Trophoblast cell (in vitro differentiated cells and primary cell): ENCODE data around the gene ZCCHC4.
A peak's percentile ranks its signal among the peaks of the same experiment; 100 is the strongest.
"Not testable (repeated sequence)": the region's sequence is repeated elsewhere in the genome, so short reads cannot be mapped to it uniquely, and the experiment has no call there.

Source experiments
- DNase-seq, 2 donors: peaks; one replicate each; pipeline ENCODE4 v3.0.0-alpha.2; 2016
- H2AFZ ChIP-seq: 2 replicates; pipeline ENCODE4 v1.6.1; 2013; ENCODE audit warnings: low read length, moderate library complexity, mild to moderate bottlenecking; ENCODE audit not compliant: insufficient read depth, poor library complexity
- H2AK5ac ChIP-seq: 2 replicates; pipeline ENCODE4 v1.6.1; 2013; ENCODE audit warnings: mild to moderate bottlenecking, low read length
- H2BK120ac ChIP-seq: 2 replicates; pipeline ENCODE4 v1.6.1; 2013; ENCODE audit warnings: low read length, mild to moderate bottlenecking, moderate library complexity; ENCODE audit not compliant: insufficient read depth, poor library complexity
- H2BK12ac ChIP-seq: 2 replicates; pipeline ENCODE4 v1.6.1; 2013; ENCODE audit warnings: mild to moderate bottlenecking, low read length, moderate library complexity
- H2BK5ac ChIP-seq: 2 replicates; pipeline ENCODE4 v1.6.1; 2013; ENCODE audit warnings: low read length, low read depth, moderate library complexity, mild to moderate bottlenecking; ENCODE audit not compliant: poor library complexity
- H3K14ac ChIP-seq: 2 replicates; pipeline ENCODE4 v1.6.1; 2013; ENCODE audit warnings: mild to moderate bottlenecking, low read length
- H3K18ac ChIP-seq: 2 replicates; pipeline ENCODE4 v1.6.1; 2013; ENCODE audit warnings: mild to moderate bottlenecking, low read length
- H3K23ac ChIP-seq: 2 replicates; pipeline ENCODE4 v1.6.1; 2013; ENCODE audit warnings: low read length
- H3K27ac ChIP-seq: 2 replicates; pipeline ENCODE4 v1.5.1; 2013; ENCODE audit warnings: low read depth, mild to moderate bottlenecking, inconsistent platforms, low read length, moderate library complexity
- H3K27me3 ChIP-seq: 2 replicates; pipeline ENCODE4 v1.6.1; 2013; ENCODE audit warnings: inconsistent platforms, mild to moderate bottlenecking, low read length, moderate library complexity; ENCODE audit not compliant: insufficient read depth
- H3K36me3 ChIP-seq, 2 experiments: 1 replicate in 1 of 2; 2 replicates in 1 of 2; pipeline ENCODE4 v1.6.1; 2013; ENCODE audit warnings: low read length in 2 of 2, mild to moderate bottlenecking in 2 of 2, moderate library complexity in 1 of 2; ENCODE audit not compliant: insufficient read depth in 2 of 2, control insufficient read depth in 1 of 2
- H3K4ac ChIP-seq: 2 replicates; pipeline ENCODE4 v1.6.1; 2013; ENCODE audit warnings: low read depth, mild to moderate bottlenecking, low read length, moderate library complexity
- H3K4me1 ChIP-seq, 2 experiments: 1 replicate in 1 of 2; 2 replicates in 1 of 2; pipeline ENCODE4 v1.6.1; 2013; ENCODE audit warnings: low read length in 2 of 2, mild to moderate bottlenecking in 2 of 2, moderate library complexity in 1 of 2; ENCODE audit not compliant: insufficient read depth in 2 of 2, control insufficient read depth in 1 of 2
- H3K4me2 ChIP-seq: 2 replicates; pipeline ENCODE4 v1.6.1; 2013; ENCODE audit warnings: inconsistent platforms, mild to moderate bottlenecking, low read length, moderate library complexity
- H3K4me3 ChIP-seq: 2 replicates; pipeline ENCODE4 v1.5.1; 2013; ENCODE audit warnings: mild to moderate bottlenecking, low read depth, low read length, inconsistent platforms
- H3K79me1 ChIP-seq: one replicate; pipeline ENCODE4 v1.6.1; 2013; ENCODE audit warnings: low read length
- H3K79me2 ChIP-seq: 2 replicates; pipeline ENCODE4 v1.6.1; 2013; ENCODE audit warnings: low read length, mild to moderate bottlenecking; ENCODE audit not compliant: control insufficient read depth, insufficient read depth, poor library complexity
- H3K9ac ChIP-seq: 2 replicates; pipeline ENCODE4 v1.6.1; 2013; ENCODE audit warnings: mild to moderate bottlenecking, low read length
- H3K9me3 ChIP-seq: 2 replicates; pipeline ENCODE4 v1.6.1; 2013; ENCODE audit warnings: low read depth, mild to moderate bottlenecking, control low read depth, inconsistent platforms, low read length; ENCODE audit not compliant: insufficient read depth
- H4K12ac ChIP-seq: 2 replicates; pipeline ENCODE4 v1.6.1; 2013; ENCODE audit warnings: low read depth, mild to moderate bottlenecking, low read length, moderate library complexity
- H4K8ac ChIP-seq: 2 replicates; pipeline ENCODE4 v1.6.1; 2013; ENCODE audit warnings: low read depth, mild to moderate bottlenecking, low read length, moderate library complexity
- H4K91ac ChIP-seq: one replicate; pipeline ENCODE4 v1.6.1; 2013; ENCODE audit warnings: low read depth, mild to moderate bottlenecking, low read length, moderate library complexity
- WGBS: extraction: QIAGEN DNeasy Blood & Tissue Kit; methylation state at CpG from one replicate; pipeline ENCODE4 v1.1.7; 2013; ENCODE audit warnings: missing lambda C conversion rate; ENCODE audit not compliant: insufficient read length, insufficient coverage; ENCODE audit errors: extremely low coverage; 5-methylcytosine and 5-hydroxymethylcytosine counted together

Gene ZCCHC4

GRCh38 chr4:25320773-25321172 is 8.2 kb downstream of the ZCCHC4 start:
- no peak overlapping the region for H3K4ac ChIP-seq

GRCh38 chr4:25321703-25322102 is 9.1 kb downstream of the ZCCHC4 start:
- no peaks in the 10 kb centered on the region for H3K4me1 ChIP-seq
- no peak overlapping the region for H3K14ac ChIP-seq
- no peak overlapping the region for H2BK12ac ChIP-seq
- H3K4me2 ChIP-seq, result no peak overlapping the region
- H3K9me3 ChIP-seq, result no peaks in the 10 kb centered on the region
- DNase-seq, result no peak
- no peak overlapping the region for H3K4ac ChIP-seq
- H4K12ac ChIP-seq, result no peak overlapping the region
- no peak overlapping the region for H3K4me3 ChIP-seq
- H3K18ac ChIP-seq, result no peak overlapping the region
- H3K27me3 ChIP-seq, result no peaks in the 10 kb centered on the region
- H2BK120ac ChIP-seq, result no peak overlapping the region
- no peak overlapping the region for H3K23ac ChIP-seq
- peaks cover 3 to 4% of the 10 kb centered on the region in 2 experiments for H3K36me3 ChIP-seq
- H2AK5ac ChIP-seq, result no peak overlapping the region
- no peak overlapping the region for H3K27ac ChIP-seq
- WGBS, result no CpG with 5 or more reads among the region's 3 CpGs
- H4K91ac ChIP-seq, result no peak overlapping the region
- H2AFZ ChIP-seq, result no peak overlapping the region
- no peak overlapping the region for H2BK5ac ChIP-seq
- no peaks in the 10 kb centered on the region for H3K79me2 ChIP-seq
- H4K8ac ChIP-seq, result no peak overlapping the region
- H3K79me1 ChIP-seq, result no peaks in the 10 kb centered on the region
- H3K9ac ChIP-seq, result no peak overlapping the region

More at GRCh38 chr4:25320773-25321172, 8.2 kb downstream of the ZCCHC4 start:
- Histone ChIP-seq H3K4me2 (no peak overlapping the region), H3K14ac (no peak overlapping the region), H3K79me1 (no peaks in the 10 kb centered on the region), H3K9ac (no peak overlapping the region), H2AFZ (no peak overlapping the region), H3K27ac (no peak overlapping the region), H4K91ac (no peak overlapping the region), H3K23ac (no peak overlapping the region), H3K4me3 (no peak overlapping the region), H2BK120ac (no peak overlapping the region), H3K36me3 (peaks cover 4 to 5% of the 10 kb centered on the region in 2 experiments), H4K12ac (no peak overlapping the region), H2BK12ac (no peak overlapping the region), H2AK5ac (no peak overlapping the region), H4K8ac (no peak overlapping the region), H2BK5ac (no peak overlapping the region), H3K27me3 (no peaks in the 10 kb centered on the region), H3K79me2 (no peaks in the 10 kb centered on the region), H3K9me3 (no peaks in the 10 kb centered on the region), H3K4me1 (no peaks in the 10 kb centered on the region), H3K18ac (no peak overlapping the region)
- peak in 1 of 2 donors; percentile 21 for DNase-seq
- WGBS, result no CpG with 5 or more reads among the region's 1 CpG

GRCh38 chr4:25328463-25328862 is 15.9 kb downstream of the ZCCHC4 start:
- H2AK5ac ChIP-seq, H3K27me3 ChIP-seq, H3K27ac ChIP-seq, H4K8ac ChIP-seq, H3K14ac ChIP-seq, H3K36me3 ChIP-seq, H3K9me3 ChIP-seq, H3K4me3 ChIP-seq, H3K9ac ChIP-seq, H3K79me2 ChIP-seq, DNase-seq, H3K18ac ChIP-seq, H3K4me2 ChIP-seq, H4K91ac ChIP-seq, H3K79me1 ChIP-seq, H2AFZ ChIP-seq, H3K4ac ChIP-seq, H3K23ac ChIP-seq, H3K4me1 ChIP-seq, H4K12ac ChIP-seq, H2BK5ac ChIP-seq, H2BK120ac ChIP-seq, H2BK12ac ChIP-seq: not testable (repeated sequence)
- WGBS, result no CpG with 5 or more reads among the region's 3 CpGs

GRCh38 chr4:25330335-25330734 is 17.8 kb downstream of the ZCCHC4 start:
- H3K4me2 ChIP-seq, result no peak overlapping the region
- no peak overlapping the region for H3K4ac ChIP-seq

More at GRCh38 chr4:25330335-25330734, 17.8 kb downstream of the ZCCHC4 start:
- no peak overlapping the region for H3K9ac ChIP-seq
- no peak overlapping the region for H3K23ac ChIP-seq
- no peak for DNase-seq
- H3K79me1 ChIP-seq, result no peaks in the 10 kb centered on the region
- no peak overlapping the region for H4K12ac ChIP-seq
- no peaks in the 10 kb centered on the region for H3K9me3 ChIP-seq
- no peaks in the 10 kb centered on the region for H3K36me3 ChIP-seq
- H3K4me1 ChIP-seq, result no peaks in the 10 kb centered on the region
- H3K18ac ChIP-seq, result no peak overlapping the region
- H3K27ac ChIP-seq, result no peak overlapping the region
- no peak overlapping the region for H2AK5ac ChIP-seq
- no peak overlapping the region for H2BK120ac ChIP-seq
- WGBS, result no CpG with 5 or more reads among the region's 1 CpG
- no peak overlapping the region for H2BK12ac ChIP-seq
- no peak overlapping the region for H2AFZ ChIP-seq
- no peaks in the 10 kb centered on the region for H3K27me3 ChIP-seq
- H3K79me2 ChIP-seq, result no peaks in the 10 kb centered on the region
- no peak overlapping the region for H3K14ac ChIP-seq
- H4K8ac ChIP-seq, result no peak overlapping the region
- no peak overlapping the region for H3K4me3 ChIP-seq
- H2BK5ac ChIP-seq, result no peak overlapping the region
- H4K91ac ChIP-seq, result no peak overlapping the region
